Measurements from ENCODE around the gene CDC16.

DNA sequence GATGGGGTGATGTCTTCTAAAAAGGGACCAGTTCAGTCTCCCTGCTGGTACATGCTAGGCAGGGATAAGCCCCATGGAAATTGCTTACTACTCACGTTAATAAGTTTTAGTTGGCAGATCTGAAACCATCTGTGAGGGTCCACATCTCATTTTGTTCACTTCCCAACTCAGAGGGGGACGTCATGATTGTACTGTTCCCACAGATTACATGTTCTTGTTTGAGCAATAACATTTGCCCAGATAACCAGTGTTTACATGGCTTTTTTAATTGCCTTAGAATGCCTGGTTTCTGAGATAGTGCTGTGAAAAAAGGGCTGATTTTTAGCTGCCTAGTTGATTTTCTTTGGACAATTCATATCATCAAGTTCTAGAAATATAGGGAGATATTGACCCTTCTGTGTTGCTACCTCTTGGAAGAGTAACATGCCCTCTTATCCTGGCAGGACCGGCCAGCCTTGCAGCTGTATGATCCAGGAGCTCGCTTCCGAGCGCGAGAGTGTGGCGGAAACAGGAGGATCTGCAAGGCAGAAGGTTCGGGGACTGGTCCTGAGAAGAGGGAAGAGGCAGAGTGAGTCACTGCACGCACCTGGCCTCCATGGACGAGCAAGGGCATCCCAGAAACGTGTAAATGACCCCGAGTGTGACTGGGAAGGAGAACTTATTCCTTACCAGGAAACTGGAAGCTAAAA is 69.8 kb downstream of the CDC16 start:
- TF ChIP-seq, protein P1, sequence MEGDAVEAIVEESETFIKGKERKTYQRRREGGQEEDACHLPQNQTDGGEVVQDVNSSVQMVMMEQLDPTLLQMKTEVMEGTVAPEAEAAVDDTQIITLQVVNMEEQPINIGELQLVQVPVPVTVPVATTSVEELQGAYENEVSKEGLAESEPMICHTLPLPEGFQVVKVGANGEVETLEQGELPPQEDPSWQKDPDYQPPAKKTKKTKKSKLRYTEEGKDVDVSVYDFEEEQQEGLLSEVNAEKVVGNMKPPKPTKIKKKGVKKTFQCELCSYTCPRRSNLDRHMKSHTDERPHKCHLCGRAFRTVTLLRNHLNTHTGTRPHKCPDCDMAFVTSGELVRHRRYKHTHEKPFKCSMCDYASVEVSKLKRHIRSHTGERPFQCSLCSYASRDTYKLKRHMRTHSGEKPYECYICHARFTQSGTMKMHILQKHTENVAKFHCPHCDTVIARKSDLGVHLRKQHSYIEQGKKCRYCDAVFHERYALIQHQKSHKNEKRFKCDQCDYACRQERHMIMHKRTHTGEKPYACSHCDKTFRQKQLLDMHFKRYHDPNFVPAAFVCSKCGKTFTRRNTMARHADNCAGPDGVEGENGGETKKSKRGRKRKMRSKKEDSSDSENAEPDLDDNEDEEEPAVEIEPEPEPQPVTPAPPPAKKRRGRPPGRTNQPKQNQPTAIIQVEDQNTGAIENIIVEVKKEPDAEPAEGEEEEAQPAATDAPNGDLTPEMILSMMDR (IDR thresholded peaks at IDR 0.05; ENCODE audit: low read length) = no peak
- TF ChIP-seq EZH2 (IDR thresholded peaks at IDR 0.05; ENCODE audit: borderline replicate concordance, low read length) = no peak
